ENCODE measurements around the gene AAR2.
A peak's percentile ranks its signal among the peaks of the same experiment; 100 is the strongest.

Gene AAR2

DNA sequence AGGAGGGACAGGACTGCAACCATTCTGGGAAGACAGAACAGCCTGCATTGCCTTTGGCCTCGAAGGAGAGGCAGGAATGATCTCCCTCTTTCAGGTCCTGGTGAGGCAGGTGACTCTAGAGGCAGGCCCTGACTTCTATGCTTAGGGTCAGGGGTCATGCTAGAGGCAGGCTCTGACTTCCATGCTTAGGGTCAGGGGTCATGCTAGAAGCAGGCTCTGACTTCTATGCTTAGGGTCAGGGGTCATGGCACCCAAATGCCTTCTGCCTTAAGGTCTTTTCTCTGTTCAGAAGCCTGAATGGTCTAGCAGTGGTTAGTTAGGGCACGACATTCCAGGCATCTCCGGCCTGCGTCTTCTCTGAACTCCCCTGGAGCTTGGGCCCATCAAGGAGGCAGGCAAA is 35.1 kb upstream of the AAR2 start:
- H3K4me1 ChIP-seq (ENCODE audit: control insufficient read depth, low read length), result no peaks in the 10 kb centered on the region
- no peak overlapping the region for H3K4me3 ChIP-seq (ENCODE audit: low read length)
- H3K27me3 ChIP-seq (ENCODE audit: control insufficient read depth, low read length), result peaks cover 43% of the 10 kb centered on the region
- H3K27ac ChIP-seq (ENCODE audit: low read depth, low read length), result no peak overlapping the region
- H3K79me2 ChIP-seq (ENCODE audit: control insufficient read depth, low read length), result no peaks in the 10 kb centered on the region
- TF ChIP-seq, protein P1, sequence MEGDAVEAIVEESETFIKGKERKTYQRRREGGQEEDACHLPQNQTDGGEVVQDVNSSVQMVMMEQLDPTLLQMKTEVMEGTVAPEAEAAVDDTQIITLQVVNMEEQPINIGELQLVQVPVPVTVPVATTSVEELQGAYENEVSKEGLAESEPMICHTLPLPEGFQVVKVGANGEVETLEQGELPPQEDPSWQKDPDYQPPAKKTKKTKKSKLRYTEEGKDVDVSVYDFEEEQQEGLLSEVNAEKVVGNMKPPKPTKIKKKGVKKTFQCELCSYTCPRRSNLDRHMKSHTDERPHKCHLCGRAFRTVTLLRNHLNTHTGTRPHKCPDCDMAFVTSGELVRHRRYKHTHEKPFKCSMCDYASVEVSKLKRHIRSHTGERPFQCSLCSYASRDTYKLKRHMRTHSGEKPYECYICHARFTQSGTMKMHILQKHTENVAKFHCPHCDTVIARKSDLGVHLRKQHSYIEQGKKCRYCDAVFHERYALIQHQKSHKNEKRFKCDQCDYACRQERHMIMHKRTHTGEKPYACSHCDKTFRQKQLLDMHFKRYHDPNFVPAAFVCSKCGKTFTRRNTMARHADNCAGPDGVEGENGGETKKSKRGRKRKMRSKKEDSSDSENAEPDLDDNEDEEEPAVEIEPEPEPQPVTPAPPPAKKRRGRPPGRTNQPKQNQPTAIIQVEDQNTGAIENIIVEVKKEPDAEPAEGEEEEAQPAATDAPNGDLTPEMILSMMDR (IDR thresholded peaks at IDR 0.05; ENCODE audit: low read depth, low read length, poor library complexity, severe bottlenecking), result no peak
- TF ChIP-seq EZH2phosphoT487 (IDR thresholded peaks at IDR 0.05; ENCODE audit: borderline replicate concordance, low read length), result no peak
- H3K9me2 ChIP-seq (replicated peaks; ENCODE audit: control insufficient read depth, low read length), result no peaks in the 10 kb centered on the region
- H3F3A ChIP-seq (ENCODE audit: control insufficient read depth, insufficient read depth), result no peaks in the 10 kb centered on the region
- H3K4me2 ChIP-seq (ENCODE audit: low read length), result no peak overlapping the region
- H3K9me3 ChIP-seq (ENCODE audit: control insufficient read depth, insufficient read depth, low read length), result no peaks in the 10 kb centered on the region
- no peaks in the 10 kb centered on the region for H4K20me1 ChIP-seq (ENCODE audit: control insufficient read depth, insufficient read depth, low read depth, low read length)
- no peaks in the 10 kb centered on the region for H3K36me3 ChIP-seq (ENCODE audit: control insufficient read depth, low read length)

DNA sequence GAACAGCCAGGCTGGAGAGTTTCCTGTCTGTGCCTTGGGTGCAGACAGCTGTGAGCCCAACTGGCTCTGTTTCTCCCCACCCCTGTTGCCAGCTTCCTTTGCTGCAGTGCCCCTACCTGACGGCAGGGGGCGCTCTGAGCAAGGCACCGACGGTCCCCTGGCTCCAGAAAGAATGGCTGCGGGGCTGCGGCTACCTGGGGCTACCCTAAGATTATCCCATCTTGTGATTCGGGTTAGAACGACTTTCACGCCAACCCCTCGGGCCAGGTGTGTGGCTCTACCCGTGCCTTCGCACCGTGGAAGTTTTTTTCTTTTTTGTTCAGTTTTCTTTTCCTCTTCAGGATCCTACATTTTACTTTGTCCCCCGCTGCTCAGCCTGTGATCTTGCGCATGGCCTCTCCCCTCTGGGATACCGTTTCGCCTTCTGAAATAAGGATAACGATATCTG is 33.4 kb upstream of the AAR2 start:
- Histone ChIP-seq H3K36me3 (ENCODE audit: control insufficient read depth, low read length) (no peaks in the 10 kb centered on the region), H3K9me2 (replicated peaks; ENCODE audit: control insufficient read depth, low read length) (no peaks in the 10 kb centered on the region), H3K27ac (ENCODE audit: low read depth, low read length) (no peak overlapping the region), H3K4me3 (ENCODE audit: low read length) (no peak overlapping the region), H3K9me3 (ENCODE audit: control insufficient read depth, insufficient read depth, low read length) (no peaks in the 10 kb centered on the region), H3K4me1 (ENCODE audit: control insufficient read depth, low read length) (no peaks in the 10 kb centered on the region), H3F3A (ENCODE audit: control insufficient read depth, insufficient read depth) (no peaks in the 10 kb centered on the region), H3K79me2 (ENCODE audit: control insufficient read depth, low read length) (no peaks in the 10 kb centered on the region), H4K20me1 (ENCODE audit: control insufficient read depth, insufficient read depth, low read depth, low read length) (no peaks in the 10 kb centered on the region), H3K27me3 (ENCODE audit: control insufficient read depth, low read length) (peaks cover 34% of the 10 kb centered on the region), H3K4me2 (ENCODE audit: low read length) (no peak overlapping the region)
- TF ChIP-seq, protein P1 (IDR thresholded peaks at IDR 0.05; ENCODE audit: low read depth, low read length, poor library complexity, severe bottlenecking), result peak; percentile 95
- TF ChIP-seq EZH2phosphoT487 (IDR thresholded peaks at IDR 0.05; ENCODE audit: borderline replicate concordance, low read length), result 0 out of 2 replicates have a peak, but pooled peaks have one; percentile 11

DNA sequence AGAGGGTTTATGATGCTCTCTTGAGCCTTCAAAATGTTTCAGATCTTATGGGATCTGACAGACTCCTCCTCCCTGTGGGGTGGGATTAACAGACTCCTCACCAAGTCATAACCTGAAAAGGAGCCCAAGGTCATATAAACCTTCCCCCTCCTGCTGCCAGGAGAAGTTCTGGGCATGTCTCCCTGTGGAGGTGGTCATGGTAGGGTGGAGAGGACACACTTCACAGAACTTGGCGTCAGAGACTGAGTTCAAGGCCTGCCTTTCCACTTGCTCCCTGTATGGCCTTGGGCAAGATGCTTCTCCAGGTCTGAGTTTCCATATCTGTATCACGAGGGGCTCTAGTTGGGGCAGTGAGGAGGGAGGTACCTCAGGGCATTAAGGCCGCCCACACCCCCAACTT is 32.4 kb upstream of the AAR2 start:
- no peaks in the 10 kb centered on the region for H4K20me1 ChIP-seq (ENCODE audit: control insufficient read depth, insufficient read depth, low read depth, low read length)
- TF ChIP-seq EZH2phosphoT487 (IDR thresholded peaks at IDR 0.05; ENCODE audit: borderline replicate concordance, low read length), result no peak
- TF ChIP-seq, protein P1 (IDR thresholded peaks at IDR 0.05; ENCODE audit: low read depth, low read length, poor library complexity, severe bottlenecking), result no peak
- H3K27ac ChIP-seq (ENCODE audit: low read depth, low read length), result no peak overlapping the region
- no peaks in the 10 kb centered on the region for H3K79me2 ChIP-seq (ENCODE audit: control insufficient read depth, low read length)
- H3K4me3 ChIP-seq (ENCODE audit: low read length), result no peak overlapping the region
- no peaks in the 10 kb centered on the region for H3K9me3 ChIP-seq (ENCODE audit: control insufficient read depth, insufficient read depth, low read length)
- no peaks in the 10 kb centered on the region for H3F3A ChIP-seq (ENCODE audit: control insufficient read depth, insufficient read depth)
- no peaks in the 10 kb centered on the region for H3K36me3 ChIP-seq (ENCODE audit: control insufficient read depth, low read length)
- peaks cover 32% of the 10 kb centered on the region for H3K27me3 ChIP-seq (ENCODE audit: control insufficient read depth, low read length)
- H3K9me2 ChIP-seq (replicated peaks; ENCODE audit: control insufficient read depth, low read length), result no peaks in the 10 kb centered on the region
- no peaks in the 10 kb centered on the region for H3K4me1 ChIP-seq (ENCODE audit: control insufficient read depth, low read length)
- H3K4me2 ChIP-seq (ENCODE audit: low read length), result no peak overlapping the region

All from DOHH2 (cell line).